Gastrocnemius medialis (tissue), 4 donors: Measurements from ENCODE around the gene AKAP6.

Experiments used
- CTCF ChIP-seq, 5 experiments: fragments of 450-650 bp in 3 of 5; fragments of 200-600 bp in 2 of 5; sonication (generic) in 2 of 5; IDR thresholded peaks in 4 of 5; conservative IDR thresholded peaks in 1 of 5; 1 replicate in 4 of 5; 2 replicates in 1 of 5; pipeline ENCODE4 v1.5.1; 2016 to 2019; ENCODE audit warnings: antibody characterized with exemption in 5 of 5, mild to moderate bottlenecking in 3 of 5, moderate library complexity in 3 of 5
- POLR2A ChIP-seq, 2 donors: fragments of 450-650 bp; IDR thresholded peaks; one replicate each; pipeline ENCODE4 v1.6.1; 2017; ENCODE audit warnings: antibody characterized with exemption in 2 of 2, mild to moderate bottlenecking in 2 of 2, moderate library complexity in 2 of 2

- no peak for TF ChIP-seq CTCF (IDR thresholded peaks at IDR 0.05 in 4 of 5, conservative IDR thresholded peaks at IDR 0.05 in 1 of 5)
- no peak for TF ChIP-seq POLR2A (IDR thresholded peaks at IDR 0.05)
These were observed 178.2 kb downstream of the AKAP6 start for GRCh38 chr14:32507029-32507984.
